ENCODE data around the gene SOWAHD. TPM values are rescaled to one million over a fixed set of nuclear protein-coding genes. Genes with fewer than 3 reads are reported as not detected.

Gene SOWAHD
- total RNA-seq, 1 donor from 2014 or later: 0.91 TPM

- Mint-ChIP-seq H3K27ac (no peak overlapping the region), H3K4me1 (ENCODE audit: low read depth) (peaks cover 10% of the 10 kb centered on the region), H3K9me3 (ENCODE audit: low read depth) (peaks cover 11% of the 10 kb centered on the region), H3K36me3 (ENCODE audit: insufficient read depth) (no peaks in the 10 kb centered on the region), H3K27me3 (no peaks in the 10 kb centered on the region), H3K4me3 (ENCODE audit: low read depth) (no peak overlapping the region)
- peak; percentile 46 for TF ChIP-seq CTCF (IDR thresholded peaks at IDR 0.05; ENCODE audit: unreplicated experiment)
- DNase-seq (ENCODE audit: low spot score, unreplicated experiment): no peak
These were observed 4.6 kb upstream of the SOWAHD start for GRCh38 chrX:119753639-119754257.

- peaks cover 11% of the 10 kb centered on the region for H3K27me3 Mint-ChIP-seq
- no peak for TF ChIP-seq CTCF (IDR thresholded peaks at IDR 0.05; ENCODE audit: unreplicated experiment)
- H3K27ac Mint-ChIP-seq: no peak overlapping the region
- H3K4me1 Mint-ChIP-seq (ENCODE audit: low read depth): peaks cover 10% of the 10 kb centered on the region
- peaks cover 7% of the 10 kb centered on the region for H3K9me3 Mint-ChIP-seq (ENCODE audit: low read depth)
- DNase-seq (ENCODE audit: low spot score, unreplicated experiment): no peak
- no peaks in the 10 kb centered on the region for H3K36me3 Mint-ChIP-seq (ENCODE audit: insufficient read depth)
- no peak overlapping the region for H3K4me3 Mint-ChIP-seq (ENCODE audit: low read depth)
These were observed 2.3 kb upstream of the SOWAHD start for GRCh38 chrX:119755981-119756533.

- DNase-seq (ENCODE audit: low spot score, unreplicated experiment): no peak
- peak overlapping the region; percentile 83 for H3K4me3 Mint-ChIP-seq (ENCODE audit: low read depth)
- H3K27ac Mint-ChIP-seq: peak overlapping the region; percentile 95
- H3K27me3 Mint-ChIP-seq: peaks cover 11% of the 10 kb centered on the region
- no peak for TF ChIP-seq CTCF (IDR thresholded peaks at IDR 0.05; ENCODE audit: unreplicated experiment)
- peaks cover 3% of the 10 kb centered on the region for H3K9me3 Mint-ChIP-seq (ENCODE audit: low read depth)
- no peaks in the 10 kb centered on the region for H3K36me3 Mint-ChIP-seq (ENCODE audit: insufficient read depth)
- H3K4me1 Mint-ChIP-seq (ENCODE audit: low read depth): peaks cover 10% of the 10 kb centered on the region
These were observed 1.3 kb upstream of the SOWAHD start for GRCh38 chrX:119756926-119757635.

GRCh38 chrX:119757646-119757978 is 776 bp upstream of the SOWAHD start:
- peaks cover 10% of the 10 kb centered on the region for H3K4me1 Mint-ChIP-seq (ENCODE audit: low read depth)
- peak overlapping the region; percentile 83 for H3K4me3 Mint-ChIP-seq (ENCODE audit: low read depth)
- peak overlapping the region; percentile 95 for H3K27ac Mint-ChIP-seq
- no peaks in the 10 kb centered on the region for H3K36me3 Mint-ChIP-seq (ENCODE audit: insufficient read depth)
- peaks cover 3% of the 10 kb centered on the region for H3K9me3 Mint-ChIP-seq (ENCODE audit: low read depth)
- no peak for DNase-seq (ENCODE audit: low spot score, unreplicated experiment)
- no peak for TF ChIP-seq CTCF (IDR thresholded peaks at IDR 0.05; ENCODE audit: unreplicated experiment)
- peaks cover 11% of the 10 kb centered on the region for H3K27me3 Mint-ChIP-seq

- Mint-ChIP-seq H3K36me3 (ENCODE audit: insufficient read depth) (no peaks in the 10 kb centered on the region), H3K27ac (no peak overlapping the region), H3K9me3 (ENCODE audit: low read depth) (peaks cover 3% of the 10 kb centered on the region), H3K4me3 (ENCODE audit: low read depth) (peak overlapping the region; percentile 33), H3K27me3 (peaks cover 16% of the 10 kb centered on the region), H3K4me1 (ENCODE audit: low read depth) (peaks cover 10% of the 10 kb centered on the region)
- DNase-seq (ENCODE audit: low spot score, unreplicated experiment): peak; percentile 11
- no peak for TF ChIP-seq CTCF (IDR thresholded peaks at IDR 0.05; ENCODE audit: unreplicated experiment)
These were observed 401 bp downstream of the SOWAHD start for GRCh38 chrX:119758731-119759247.
